H1 (cell line): ENCODE measurements around the gene FANCE. TPM values are rescaled to one million over a fixed set of nuclear protein-coding genes. Genes with fewer than 3 reads are reported as not detected.

Source experiments
- CTCF ChIA-PET: fragments of 300-600 bp; sonication (Branson Sonifier 250); formaldehyde crosslinking; loops from one replicate; lab custom pipeline; 2021; ENCODE audit not compliant: partially characterized antibody; lab: Charles Lee
- POLR2A ChIA-PET: fragments of 300-600 bp; sonication (Branson Sonifier 250); formaldehyde crosslinking; loops from one replicate; lab custom pipeline; 2021; ENCODE audit warnings: inconsistent platforms; ENCODE audit not compliant: partially characterized antibody; lab: Charles Lee
- DNase-seq, 2 experiments: peaks; one replicate each; pipeline versions ENCODE4 v3.0.0 to v3.0.0-alpha.2; 2010 to 2022; ENCODE audit warnings: low spot score in 2 of 2, low read depth in 1 of 2, mixed read lengths in 1 of 2
- FAIRE-seq: peaks from 2 replicates; lab custom pipeline; 2011; peaks lifted over from hg19 to GRCh38; lab: Jason Lieb, UNC
- H2AFZ ChIP-seq: 2 replicates; pipeline ENCODE4 v1.8.1; 2012; ENCODE audit warnings: low read length, inconsistent platforms
- H2AK5ac ChIP-seq: 2 replicates; pipeline ENCODE4 v1.6.1; 2013; ENCODE audit warnings: low read depth, low read length
- H2BK120ac ChIP-seq: replicated peaks from 2 replicates; pipeline ENCODE3; 2013; ENCODE audit warnings: low read depth, low read length, inconsistent platforms
- H2BK12ac ChIP-seq: 2 replicates; pipeline ENCODE4 v1.6.1; 2013; ENCODE audit warnings: low read depth, low read length
- H2BK15ac ChIP-seq: 2 replicates; pipeline ENCODE4 v1.6.1; 2013; ENCODE audit warnings: low read length
- H2BK20ac ChIP-seq: 2 replicates; pipeline ENCODE4 v1.6.1; 2013; ENCODE audit warnings: low read length
- H2BK5ac ChIP-seq: 2 replicates; pipeline ENCODE4 v1.6.1; 2013; ENCODE audit warnings: low read depth, low read length
- H3K14ac ChIP-seq: 2 replicates; pipeline ENCODE4 v1.6.1; 2013; ENCODE audit warnings: inconsistent platforms; ENCODE audit not compliant: insufficient read length
- H3K18ac ChIP-seq: 2 replicates; pipeline ENCODE4 v1.6.1; 2013; ENCODE audit warnings: low read length; ENCODE audit errors: extremely low read depth
- H3K23ac ChIP-seq: 2 replicates; pipeline ENCODE4 v1.6.1; 2013; ENCODE audit warnings: inconsistent platforms; ENCODE audit not compliant: insufficient read length
- H3K23me2 ChIP-seq: 2 replicates; pipeline ENCODE4 v1.6.1; 2013; ENCODE audit warnings: low read depth, low read length
- H3K27ac ChIP-seq: 2 replicates; pipeline ENCODE4 v1.6.1; 2011; ENCODE audit warnings: low read depth, low read length, inconsistent platforms
- H3K27me3 ChIP-seq, 4 experiments: replicated peaks in 1 of 4; 1 replicate in 1 of 4; 2 replicates in 3 of 4; pipeline versions ENCODE4 v1.6.1 to v1.8.1; 2011 to 2013; ENCODE audit warnings: low read length in 3 of 4, mild to moderate bottlenecking in 3 of 4, inconsistent platforms in 2 of 4, mixed read lengths in 2 of 4, moderate library complexity in 1 of 4; ENCODE audit not compliant: control insufficient read depth in 3 of 4, insufficient read depth in 3 of 4; ENCODE audit errors: extremely low read depth in 1 of 4
- H3K36me3 ChIP-seq, 4 experiments: 2 replicates each; pipeline versions ENCODE4 v1.6.1 to v1.8.1; 2011 to 2013; ENCODE audit warnings: mild to moderate bottlenecking in 4 of 4, low read length in 3 of 4, moderate library complexity in 2 of 4, control low read depth in 1 of 4, inconsistent platforms in 1 of 4; ENCODE audit not compliant: insufficient read depth in 4 of 4, control insufficient read depth in 2 of 4
- H3K4ac ChIP-seq: replicated peaks from 2 replicates; pipeline ENCODE3; 2013; ENCODE audit warnings: low read length, low read depth, mixed read lengths, inconsistent platforms; ENCODE audit not compliant: insufficient read length
- H3K4me1 ChIP-seq, 4 experiments: replicated peaks in 1 of 4; 1 replicate in 1 of 4; 2 replicates in 3 of 4; pipeline versions ENCODE4 v1.6.1 to v1.8.1; 2011 to 2013; ENCODE audit warnings: low read length in 3 of 4, inconsistent platforms in 2 of 4, mixed read lengths in 1 of 4; ENCODE audit not compliant: insufficient read depth in 4 of 4, control insufficient read depth in 3 of 4
- H3K4me2 ChIP-seq, 2 experiments: 2 replicates each; pipeline versions ENCODE4 v1.6.1 to v1.8.1; 2011 to 2013; ENCODE audit warnings: low read depth in 2 of 2, low read length in 2 of 2, control low read depth in 1 of 2, inconsistent platforms in 1 of 2, mild to moderate bottlenecking in 1 of 2; ENCODE audit not compliant: insufficient read depth in 1 of 2
- H3K4me3 ChIP-seq, 4 experiments: fragments of 200-600, 300-600 bp in 1 of 4; sonication (generic), shearing (Covaris generic), sonication (Bioruptor Twin) in 1 of 4; 2 replicates each; pipeline versions ENCODE4 v1.5.1 to v1.8.1; 2011 to 2016; ENCODE audit warnings: low read length in 4 of 4, low read depth in 3 of 4, control low read depth in 2 of 4, inconsistent platforms in 2 of 4, mild to moderate bottlenecking in 2 of 4, mixed read lengths in 1 of 4, moderate library complexity in 1 of 4; ENCODE audit not compliant: insufficient read depth in 2 of 4; ENCODE audit errors: extremely low read depth in 1 of 4
- H3K56ac ChIP-seq: replicated peaks from 2 replicates; pipeline ENCODE3; 2013; ENCODE audit warnings: low read depth, mild to moderate bottlenecking, mixed read lengths, low read length, inconsistent platforms; ENCODE audit not compliant: insufficient read length
- H3K79me1 ChIP-seq: 2 replicates; pipeline ENCODE4 v1.6.1; 2013; ENCODE audit warnings: low read depth, low read length, control low read depth
- H3K79me2 ChIP-seq, 2 experiments: 2 replicates each; pipeline versions ENCODE4 v1.6.1 to v1.8.1; 2012 to 2013; ENCODE audit warnings: low read length in 2 of 2, mild to moderate bottlenecking in 2 of 2, inconsistent platforms in 1 of 2; ENCODE audit not compliant: insufficient read depth in 2 of 2, control insufficient read depth in 1 of 2
- H3K9ac ChIP-seq, 4 experiments: replicated peaks in 1 of 4; 1 replicate in 1 of 4; 2 replicates in 3 of 4; pipeline versions ENCODE4 v1.6.1 to v1.8.1; 2011 to 2013; ENCODE audit warnings: low read depth in 3 of 4, low read length in 3 of 4, control low read depth in 2 of 4, mild to moderate bottlenecking in 2 of 4, moderate library complexity in 2 of 4, inconsistent platforms in 1 of 4; ENCODE audit errors: extremely low read depth in 1 of 4
- H3K9me3 ChIP-seq, 2 experiments: 2 replicates each; pipeline versions ENCODE4 v1.6.1 to v1.8.1; 2012 to 2013; ENCODE audit warnings: mild to moderate bottlenecking in 2 of 2, moderate library complexity in 2 of 2, control low read depth in 1 of 2, inconsistent platforms in 1 of 2, low read depth in 1 of 2, low read length in 1 of 2, mixed read lengths in 1 of 2; ENCODE audit not compliant: insufficient read depth in 2 of 2
- H4K20me1 ChIP-seq, 2 experiments: replicated peaks in 1 of 2; 2 replicates each; pipeline versions ENCODE3 to v1.8.1; 2011 to 2013; ENCODE audit warnings: inconsistent platforms in 2 of 2, low read length in 2 of 2, mild to moderate bottlenecking in 1 of 2; ENCODE audit not compliant: insufficient read depth in 2 of 2, control insufficient read depth in 1 of 2
- H4K5ac ChIP-seq: 2 replicates; pipeline ENCODE4 v1.6.1; 2013; ENCODE audit warnings: low read length, low read depth, mixed read lengths, inconsistent platforms; ENCODE audit not compliant: insufficient read length
- H4K8ac ChIP-seq: 2 replicates; pipeline ENCODE4 v1.8.0; 2013; ENCODE audit warnings: mild to moderate bottlenecking, moderate library complexity, low read length, inconsistent platforms; ENCODE audit not compliant: insufficient read depth; ENCODE audit errors: extremely low read depth
- H4K91ac ChIP-seq: replicated peaks from 2 replicates; pipeline ENCODE3; 2013; ENCODE audit warnings: low read length, mixed read lengths, inconsistent platforms; ENCODE audit not compliant: insufficient read length
- CBX8 ChIP-seq: fragments of 300-800, 300-1000 bp; sonication (generic); IDR thresholded peaks from 2 replicates; pipeline ENCODE4 v1.7.1; 2016; ENCODE audit warnings: low read depth, low read length, borderline replicate concordance
- CREB1 ChIP-seq: IDR thresholded peaks from 2 replicates; pipeline ENCODE4 v1.6.1; 2012; ENCODE audit warnings: inconsistent platforms
- KDM5A ChIP-seq: fragments of 200-600 bp; IDR thresholded peaks from 2 replicates; pipeline ENCODE4 v1.7.1; 2012; ENCODE audit warnings: mild to moderate bottlenecking, low read length, inconsistent platforms, mixed read lengths
- SIRT6 ChIP-seq: IDR thresholded peaks from one replicate; pipeline ENCODE4 v1.7.1; 2012; ENCODE audit warnings: low read length, inconsistent platforms
- TBP ChIP-seq: IDR thresholded peaks from 2 replicates; pipeline ENCODE4 v1.6.1; 2011; ENCODE audit warnings: low read depth, low read length, improper control_type of control experiment
- WGBS, 2 experiments: shearing (Covaris generic) in 1 of 2; methylation state at CpG; one replicate each; pipeline versions ENCODE4 v1.1.6 to v1.1.7; 2013 to 2015; ENCODE audit warnings: low lambda C conversion rate in 2 of 2, mixed read lengths in 2 of 2, inconsistent platforms in 1 of 2, low coverage in 1 of 2, missing lambda C conversion rate in 1 of 2; ENCODE audit not compliant: insufficient replicate concordance in 2 of 2, insufficient coverage in 1 of 2, insufficient read length in 1 of 2; ENCODE audit errors: extremely low coverage in 1 of 2, missing lambda C conversion rate in 1 of 2; 5-methylcytosine and 5-hydroxymethylcytosine counted together
- polyA plus RNA-seq, 7 experiments: library from polyadenylated mRNA; depleted of rRNA in 3 of 7; stranded (reverse) in 5 of 7; unstranded in 2 of 7; fragments of >200 nt in 5 of 7; fragments of 200-250 nt in 2 of 7; gene quantifications; 1 replicate in 5 of 7; 2 replicates in 1 of 7; 4 replicates in 1 of 7; pipeline versions ENCODE4 v1.2.1 to v1.2.3, GENCODE V29; 2011 to 2013; ENCODE audit warnings: missing spikeins in 2 of 7, mixed read lengths in 2 of 7
- total RNA-seq: library from RNA; stranded (reverse); fragmentation: NEBNext Ultra II Directional; extraction: Animal tissue kit (Norgen Biotek cat#: 25700); gene quantifications from 2 replicates; pipeline ENCODE4 v1.2.1, GENCODE V29; 2021
- TF ChIP-seq, protein P1 (sequence below): IDR thresholded peaks from 2 replicates; pipeline ENCODE4 v1.6.1; 2012; ENCODE audit warnings: inconsistent platforms

FANCE gene
- total and polyA plus RNA-seq, 2 of the 8 experiments (the other 6 are each of a cell fraction or from before 2014, with no cell fraction given): 16.1 to 17.0 TPM

DNA sequence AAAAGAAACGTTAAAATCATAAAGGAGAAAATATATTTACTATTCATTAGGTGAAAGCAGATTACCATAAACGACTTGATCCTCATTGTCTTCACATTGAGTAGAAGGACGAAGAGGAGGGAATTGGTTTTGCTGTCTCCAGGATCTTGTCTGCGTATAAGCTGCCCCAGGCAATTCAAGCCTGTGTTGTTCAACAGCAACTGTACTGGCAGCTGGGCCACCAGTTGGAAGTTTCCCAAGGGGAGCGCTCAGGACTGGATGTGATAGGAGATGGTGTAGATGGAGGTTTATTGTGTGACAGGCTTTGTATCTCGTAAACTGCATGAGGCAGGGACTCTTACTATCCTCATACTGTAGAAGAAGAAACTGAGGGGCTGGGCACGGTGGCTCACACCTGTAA is 3.9 kb upstream of the FANCE start:
- 70% methylated on average over 7 of the region's 7 CpGs; no CpG with 5 or more reads in 1 of the 2 experiments for WGBS, 2 experiments
- peaks cover 0 to 2% of the 10 kb centered on the region in 2 experiments for H4K20me1 ChIP-seq
- no peak overlapping the region for H3K4me3 ChIP-seq
- no peak overlapping the region for H2AK5ac ChIP-seq
- ChIA-PET CTCF (interaction anchor here (0.9 to 11.0 kb wide), 30 partner anchors 8 to 184 kb away, joined by 3 to 161 read pairs (median 6); partner anchors contain the start of genes DEF6, PPARD and RPL10A), POLR2A (interaction anchor here (1.2 to 12.4 kb wide), 2 partner anchors 23 to 189 kb away, joined by 3 to 197 read pairs; partner anchors contain the start of genes RPL10A and ZNF76)
- H3K56ac ChIP-seq: no peak overlapping the region
- H3K27ac ChIP-seq: no peak overlapping the region
- no peak overlapping the region for H4K5ac ChIP-seq
- DNase-seq (no peak), FAIRE-seq (no peak)
- no peaks in the 10 kb centered on the region for H3K79me1 ChIP-seq
- no peak overlapping the region for H4K8ac ChIP-seq
- H3K27me3 ChIP-seq: no peaks in the 10 kb centered on the region
- no peak overlapping the region for H3K9ac ChIP-seq
- no peak overlapping the region for H2BK12ac ChIP-seq
- H3K4me2 ChIP-seq: no peak overlapping the region
- peaks cover 2 to 6% (median 5%) of the 10 kb centered on the region in 4 experiments; a peak in 5 of 7 replicates for H3K4me1 ChIP-seq
- no peak overlapping the region for H3K14ac ChIP-seq
- TF ChIP-seq TBP (no peak), KDM5A (no peak), SIRT6 (no peak), CBX8 (no peak), CREB1 (no peak)
- TF ChIP-seq, protein P1, sequence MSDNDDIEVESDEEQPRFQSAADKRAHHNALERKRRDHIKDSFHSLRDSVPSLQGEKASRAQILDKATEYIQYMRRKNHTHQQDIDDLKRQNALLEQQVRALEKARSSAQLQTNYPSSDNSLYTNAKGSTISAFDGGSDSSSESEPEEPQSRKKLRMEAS: no peak
- no peak overlapping the region for H4K91ac ChIP-seq
- H2AFZ ChIP-seq: no peak overlapping the region
- H2BK5ac ChIP-seq: no peak overlapping the region
- no peak overlapping the region for H2BK15ac ChIP-seq
- H3K23me2 ChIP-seq: peaks cover 8% of the 10 kb centered on the region; the same call in 1 of the 2 replicates
- H3K18ac ChIP-seq: no peak overlapping the region
- H3K23ac ChIP-seq: no peak overlapping the region
- H2BK20ac ChIP-seq: no peak overlapping the region
- no peaks in the 10 kb centered on the region for H3K9me3 ChIP-seq
- no peaks in the 10 kb centered on the region for H3K79me2 ChIP-seq
- H2BK120ac ChIP-seq: no peak overlapping the region
- no peak overlapping the region for H3K4ac ChIP-seq
- H3K36me3 ChIP-seq: no peaks in the 10 kb centered on the region
